Stimulated activated CD8-positive, alpha-beta memory T cell treated with anti-CD3 and anti-CD28 coated beads, Interleukin-12 subunit alpha, Interleukin-12 subunit beta, amount 100 ng/mL, for 24 hours (primary cell): ENCODE results near the gene TMEM8B.

Experiments used
- DNase-seq: peaks from one replicate; pipeline ENCODE4 v3.0.0-alpha.2; 2020; ENCODE audit errors: extremely low read depth

The TMEM8B gene

DNA sequence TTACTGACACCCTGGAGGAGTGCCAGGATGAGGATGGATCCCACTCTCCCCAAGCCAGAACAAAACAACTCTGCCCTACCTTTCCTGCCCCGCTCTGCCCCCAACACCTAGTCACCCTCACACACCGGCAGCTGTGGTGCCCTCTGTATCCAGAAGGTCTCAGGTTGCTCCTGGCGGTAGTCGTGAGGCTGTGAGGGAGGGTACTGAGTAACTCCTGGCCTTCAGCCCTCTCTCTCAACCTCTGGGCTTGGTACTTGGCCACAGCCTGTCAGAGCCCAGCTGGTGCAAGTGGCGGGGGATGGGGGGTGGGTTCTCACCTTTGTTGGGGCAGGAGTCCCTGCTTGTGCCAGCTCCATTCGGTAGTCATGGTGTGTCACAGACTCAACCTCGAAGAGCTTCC is 18.9 kb upstream of the TMEM8B start:
- no peak for DNase-seq

DNA sequence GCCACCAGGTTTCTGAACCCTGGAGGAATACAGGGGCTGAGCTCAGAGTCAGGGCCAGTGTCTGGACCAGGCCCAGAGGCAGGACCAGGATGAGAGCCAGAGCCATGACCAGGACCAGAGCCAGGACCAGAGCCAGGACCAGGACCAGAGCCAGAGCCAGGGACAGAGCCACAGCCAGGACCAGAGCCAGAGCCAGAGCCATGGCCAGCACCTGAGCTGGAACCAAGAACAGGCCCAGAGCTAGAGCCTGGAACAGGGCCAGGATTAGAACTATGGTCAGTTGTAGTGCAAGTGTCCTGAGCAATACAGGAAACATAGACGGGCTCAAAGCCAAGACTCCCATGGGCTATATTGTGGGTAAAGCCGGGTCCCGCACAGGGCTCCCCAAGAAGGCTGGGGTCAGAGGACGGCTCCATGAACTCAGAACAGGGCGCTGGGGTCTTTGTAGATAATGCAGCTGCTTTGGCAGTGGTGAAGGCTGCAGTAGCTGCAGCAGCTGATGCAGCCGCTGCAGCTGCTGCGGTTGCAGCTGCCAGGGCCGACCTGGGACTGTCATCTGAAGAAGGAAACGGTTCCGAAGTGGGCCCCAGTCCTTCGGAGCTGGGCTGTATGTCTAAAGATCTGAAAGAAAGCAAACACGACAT is 17.5 kb upstream of the TMEM8B start:
- no peak for DNase-seq

DNA sequence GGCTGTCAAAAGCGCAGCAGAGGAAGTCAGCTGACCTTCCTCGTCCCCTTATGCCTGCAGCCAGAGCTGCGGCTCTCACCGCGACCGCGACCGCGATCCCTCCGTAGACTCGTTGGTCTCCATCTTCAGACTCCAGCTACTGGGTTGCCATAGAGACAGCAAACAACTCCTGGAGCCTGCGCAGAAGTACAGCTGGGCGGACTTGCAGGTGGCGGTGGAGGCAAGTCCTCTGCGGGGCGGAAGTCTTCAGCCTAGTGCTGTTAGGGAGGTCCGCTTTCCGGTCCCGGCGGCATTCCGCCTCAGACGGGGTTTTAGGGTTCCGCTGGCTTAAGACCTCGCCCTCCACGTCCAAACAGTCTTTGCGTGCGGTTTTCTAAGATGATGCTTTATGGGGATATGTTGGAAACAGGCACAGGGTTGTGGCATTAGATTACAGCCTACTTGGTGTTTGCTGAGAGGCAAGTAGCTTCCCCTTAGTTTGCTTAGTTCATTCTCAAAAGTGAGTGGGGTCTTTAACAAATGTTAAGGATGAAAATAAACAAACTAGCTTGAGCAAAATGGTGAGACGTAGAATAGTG is 16.9 kb upstream of the TMEM8B start, which contains the start of gene SPAG8:
Gene SPAG8 (minus strand): TSS at position 238 of the 578 bp plus-strand sequence. CDS start 115 bp downstream, at position 123.
- peak; percentile 86 for DNase-seq

DNA sequence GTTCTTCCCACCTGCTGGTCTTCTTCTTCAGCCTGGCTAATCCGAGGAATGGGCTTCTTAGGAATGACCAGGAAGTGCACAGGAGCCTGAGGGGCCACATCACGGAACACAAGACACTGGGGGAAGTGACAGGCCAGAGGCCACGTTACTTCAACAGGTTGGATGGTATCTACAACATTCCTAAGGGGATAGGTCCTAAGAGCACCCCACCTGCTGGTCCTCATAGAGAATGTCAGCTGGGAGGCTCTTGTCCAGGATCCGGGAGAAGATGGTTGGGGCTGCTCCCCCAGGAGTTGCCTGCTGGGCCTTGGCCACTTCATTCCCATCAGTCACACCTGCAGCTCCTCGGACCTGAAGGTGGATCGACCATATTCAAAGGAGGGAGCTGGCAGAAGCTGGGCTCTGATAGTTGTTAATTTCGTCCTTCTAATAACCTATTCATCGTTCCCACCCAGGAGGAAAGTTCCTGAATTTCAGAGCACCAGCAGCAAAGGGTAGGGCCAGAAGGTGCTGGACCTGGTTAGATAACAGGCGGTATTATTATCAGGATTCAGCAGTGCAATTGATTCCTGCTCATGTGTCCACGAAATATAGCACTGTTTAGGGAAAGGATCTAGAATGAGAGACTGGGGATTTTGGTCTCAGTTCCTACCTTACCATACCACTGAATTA is 15.5 kb upstream of the TMEM8B start:
- DNase-seq, result no peak

GRCh38 chr9:35814106-35814840 is 14.8 kb upstream of the TMEM8B start:
- DNase-seq, result no peak

DNA sequence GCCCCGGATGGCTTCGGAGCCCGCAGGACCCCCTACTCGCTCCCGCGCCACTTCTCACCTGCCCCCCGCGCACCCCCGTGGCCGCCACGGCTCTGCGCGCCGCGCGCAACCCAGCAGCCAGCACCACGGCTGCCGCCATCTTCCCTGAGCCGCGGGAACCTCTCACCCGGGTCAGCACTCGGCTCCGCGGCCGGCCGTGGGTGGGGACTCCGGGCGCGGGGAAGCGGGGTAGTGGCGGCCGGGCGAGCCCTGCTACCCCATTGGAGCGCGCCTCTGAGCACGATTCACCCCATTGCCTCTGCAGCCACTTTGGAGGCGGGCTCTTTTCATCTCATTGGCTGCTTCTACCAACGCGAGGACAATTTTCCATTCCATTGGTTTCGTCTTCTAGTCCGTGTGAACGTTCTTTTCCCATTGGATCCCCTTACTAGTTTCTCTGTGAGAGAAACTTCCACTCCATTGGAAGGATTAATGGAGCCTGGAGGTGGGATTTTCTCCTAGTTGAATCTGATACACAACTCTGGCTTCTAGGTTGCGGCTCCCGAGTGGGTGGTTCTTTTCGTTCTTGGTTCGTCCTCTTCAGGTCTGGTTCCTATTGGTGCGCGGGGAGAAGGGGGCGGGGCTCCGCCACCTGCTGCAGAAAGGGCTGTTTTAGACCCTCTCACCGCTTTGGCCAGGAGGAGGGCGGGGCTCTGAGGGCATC is 14.0 kb upstream of the TMEM8B start, which contains the start of gene HINT2:
Gene HINT2 (minus strand): TSS at position 202 of the 703 bp plus-strand sequence. CDS start 63 bp downstream, at position 139.
- peak; percentile 95 for DNase-seq

- DNase-seq, result no peak
These were observed 12.3 kb upstream of the TMEM8B start for GRCh38 chr9:35816708-35817107.

DNA sequence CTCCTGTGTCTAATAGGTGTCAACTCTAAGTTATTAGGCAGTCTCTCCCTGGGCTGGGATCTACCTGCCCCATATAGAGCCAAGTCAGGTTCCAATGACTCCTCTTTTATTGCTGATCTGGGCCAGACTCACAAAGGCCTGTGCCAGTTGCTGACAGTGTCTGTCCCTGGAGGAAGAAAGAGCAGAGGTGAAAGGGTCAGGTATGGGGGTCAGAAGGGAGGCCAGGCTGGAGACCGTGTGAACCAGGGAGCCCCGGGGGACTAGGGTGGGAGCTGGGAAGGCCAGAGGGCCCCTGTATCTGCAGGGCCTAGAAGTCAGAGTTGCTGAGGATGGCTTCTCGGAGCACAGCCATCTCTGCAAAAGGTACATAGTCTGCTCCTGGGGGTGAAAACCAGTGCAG is 10.7 kb upstream of the TMEM8B start:
- no peak for DNase-seq

DNA sequence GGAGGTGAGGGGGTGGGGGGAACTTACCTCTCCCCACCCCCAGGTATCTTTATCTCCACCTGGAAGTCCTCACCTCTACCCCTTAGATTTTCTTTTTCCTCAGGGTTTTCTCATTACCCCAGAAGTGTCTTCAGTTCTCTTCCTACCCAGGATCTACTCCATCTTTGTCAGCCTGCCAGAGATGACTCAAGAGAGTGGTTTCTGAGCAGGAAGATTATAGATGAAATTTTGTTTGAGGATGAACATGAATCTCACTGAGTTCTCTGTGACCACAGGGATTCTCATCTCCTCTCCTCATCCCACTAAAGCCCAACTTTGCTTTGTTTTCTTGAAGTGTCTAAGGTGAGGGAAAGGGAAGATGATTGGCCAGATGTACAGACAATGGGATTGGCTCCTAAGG is 9.0 kb upstream of the TMEM8B start:
- no peak for DNase-seq

- no peak for DNase-seq
These were observed 6.1 kb upstream of the TMEM8B start for GRCh38 chr9:35822926-35823325.

DNA sequence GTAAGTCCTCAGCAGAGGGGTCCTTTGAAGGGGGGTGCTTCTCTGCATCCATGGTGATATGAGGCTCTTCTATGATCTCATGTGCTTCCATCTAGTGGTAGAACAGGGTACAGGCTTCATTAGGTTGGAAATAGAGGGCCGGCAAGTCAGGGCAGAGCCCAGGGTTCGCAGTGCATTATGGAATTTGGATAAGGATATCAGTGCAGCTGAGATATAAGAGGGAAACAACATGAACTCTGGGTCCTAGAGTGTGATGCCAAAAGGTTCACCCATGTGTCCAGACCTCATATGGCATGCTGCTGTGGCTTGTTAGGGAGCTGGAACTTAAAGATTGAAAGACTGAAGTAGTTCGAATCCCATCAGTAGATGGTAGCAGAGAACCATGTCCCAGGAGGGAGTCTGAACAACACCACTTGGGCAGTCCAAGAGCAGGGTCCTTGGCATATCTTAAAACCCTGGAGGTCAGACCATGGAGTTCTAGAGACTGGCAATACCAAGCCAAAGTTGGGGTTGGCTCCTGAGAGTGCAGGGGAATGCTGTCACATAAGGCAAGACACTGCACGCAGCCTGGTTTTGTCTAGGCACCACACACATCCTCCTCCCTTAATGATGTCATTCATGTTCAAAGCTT is 2.8 kb upstream of the TMEM8B start:
- no peak for DNase-seq

DNA sequence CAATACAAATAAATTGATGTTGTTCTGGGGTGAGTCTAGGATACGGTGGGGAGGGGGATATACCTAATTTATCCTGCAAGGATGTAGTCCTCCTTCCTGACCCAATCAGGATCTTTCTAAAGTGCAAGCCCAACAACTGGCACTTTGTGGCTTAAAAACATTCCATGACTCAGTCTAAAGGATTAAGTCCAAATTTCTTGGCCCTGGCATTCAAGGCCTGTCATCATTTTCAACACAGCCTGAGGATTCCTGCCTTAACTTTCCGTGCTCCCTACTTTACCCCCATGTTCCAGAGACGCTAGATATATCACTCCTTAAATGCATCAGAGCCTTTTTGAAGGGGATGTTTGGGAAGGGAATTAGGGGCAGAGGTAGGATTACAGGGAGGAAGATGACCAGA is 1.5 kb upstream of the TMEM8B start:
- DNase-seq, result no peak

DNA sequence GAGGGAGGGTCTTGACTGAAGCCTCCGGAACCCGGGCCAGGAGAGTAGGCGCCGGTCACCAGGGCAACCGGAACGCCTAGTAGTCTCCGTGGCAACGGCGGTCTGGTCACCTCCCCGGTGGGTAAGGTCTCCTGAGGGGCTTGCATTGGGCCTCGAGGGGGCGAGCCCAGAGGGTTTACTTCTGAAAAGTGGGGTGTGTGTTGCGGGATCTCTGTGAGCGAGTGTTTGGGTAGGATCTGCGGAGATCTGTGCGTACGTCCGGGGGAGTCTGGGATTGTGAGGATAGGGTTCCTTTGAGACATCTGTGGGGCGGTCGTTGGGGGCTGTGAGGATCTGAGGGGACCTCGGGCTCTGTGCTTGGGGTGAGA is 328 bp upstream of the TMEM8B start, which contains the start of gene FAM221B:
Gene FAM221B (minus strand): TSS at position 17 of the 368 bp plus-strand sequence. CDS start 2,571 bp downstream, outside the sequence.
- DNase-seq, result no peak

- no peak for DNase-seq
These were observed 702 bp downstream of the TMEM8B start for GRCh38 chr9:35829764-35830096.

DNA sequence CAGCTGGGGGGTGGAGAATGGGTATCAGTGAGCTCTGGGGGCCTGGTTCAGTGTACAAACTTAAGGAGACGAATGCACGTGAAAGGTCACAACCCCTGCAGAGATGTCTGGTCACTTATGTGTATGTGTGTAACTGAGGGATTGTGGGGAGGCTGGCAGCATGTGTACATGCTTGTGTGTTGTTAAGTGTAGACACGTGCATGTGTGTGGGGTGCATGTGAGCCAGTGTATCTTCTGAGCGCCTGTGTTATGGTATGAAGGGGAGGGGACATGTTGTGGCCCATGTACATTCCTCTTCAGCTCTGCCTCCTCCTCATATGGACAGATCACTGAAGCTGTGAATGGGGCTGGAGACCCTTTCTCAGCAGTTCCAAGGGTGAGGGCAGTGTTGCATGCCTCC is 2.0 kb downstream of the TMEM8B start:
- DNase-seq, result no peak

DNA sequence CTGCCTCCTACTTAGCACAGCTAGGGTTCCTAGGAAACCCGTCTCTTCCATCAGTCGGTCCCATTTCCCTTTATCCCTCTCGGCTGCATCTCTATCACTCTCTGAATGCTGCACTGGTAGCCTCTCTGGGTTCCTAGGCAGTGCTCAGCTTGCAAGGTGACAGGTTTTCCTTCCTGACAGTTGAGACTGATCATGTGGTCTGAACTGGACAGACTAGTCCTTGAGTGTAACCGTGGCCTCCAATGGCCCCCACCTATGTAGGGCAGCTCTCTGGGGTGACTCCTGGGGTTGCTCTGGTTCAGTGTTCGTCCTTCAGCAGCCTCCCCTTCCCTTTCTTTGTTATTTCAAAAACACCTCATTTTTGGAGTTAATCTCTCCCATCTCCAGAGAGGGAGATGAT is 3.8 kb downstream of the TMEM8B start:
- no peak for DNase-seq

- no peak for DNase-seq
These were observed 5.5 kb downstream of the TMEM8B start for GRCh38 chr9:35834260-35835215.

GRCh38 chr9:35835216-35835632 is 6.2 kb downstream of the TMEM8B start:
- no peak for DNase-seq

DNA sequence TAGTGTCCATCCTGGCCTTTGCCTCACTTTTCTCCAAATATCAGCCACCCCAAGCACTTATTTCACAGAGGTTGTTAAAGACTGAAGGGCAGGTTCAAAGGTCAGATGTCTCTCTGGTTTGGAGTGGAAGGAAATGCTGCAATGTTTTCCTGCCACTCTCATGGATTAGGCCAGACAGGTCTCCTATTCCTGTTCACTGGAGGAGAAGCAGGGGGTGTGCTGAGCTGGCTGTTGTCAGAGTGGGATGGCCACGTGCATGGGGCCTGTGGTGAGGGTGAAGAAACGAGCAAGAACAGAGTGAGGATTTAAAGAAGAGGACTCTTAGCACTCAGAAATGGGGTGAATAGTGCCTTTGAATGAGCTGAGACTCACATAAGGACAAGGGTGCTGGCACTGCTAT is 6.7 kb downstream of the TMEM8B start:
- DNase-seq, result no peak

- DNase-seq, result no peak
These were observed 7.6 kb downstream of the TMEM8B start for GRCh38 chr9:35836595-35836994.
